Measurements from ENCODE around the gene HOXC5. TPM values are rescaled to one million over a fixed set of nuclear protein-coding genes. Genes with fewer than 3 reads are reported as not detected.
A peak's percentile ranks its signal among the peaks of the same experiment; 100 is the strongest.

The HOXC5 gene
- total RNA-seq, 1 donor = 0.43 TPM

DNA sequence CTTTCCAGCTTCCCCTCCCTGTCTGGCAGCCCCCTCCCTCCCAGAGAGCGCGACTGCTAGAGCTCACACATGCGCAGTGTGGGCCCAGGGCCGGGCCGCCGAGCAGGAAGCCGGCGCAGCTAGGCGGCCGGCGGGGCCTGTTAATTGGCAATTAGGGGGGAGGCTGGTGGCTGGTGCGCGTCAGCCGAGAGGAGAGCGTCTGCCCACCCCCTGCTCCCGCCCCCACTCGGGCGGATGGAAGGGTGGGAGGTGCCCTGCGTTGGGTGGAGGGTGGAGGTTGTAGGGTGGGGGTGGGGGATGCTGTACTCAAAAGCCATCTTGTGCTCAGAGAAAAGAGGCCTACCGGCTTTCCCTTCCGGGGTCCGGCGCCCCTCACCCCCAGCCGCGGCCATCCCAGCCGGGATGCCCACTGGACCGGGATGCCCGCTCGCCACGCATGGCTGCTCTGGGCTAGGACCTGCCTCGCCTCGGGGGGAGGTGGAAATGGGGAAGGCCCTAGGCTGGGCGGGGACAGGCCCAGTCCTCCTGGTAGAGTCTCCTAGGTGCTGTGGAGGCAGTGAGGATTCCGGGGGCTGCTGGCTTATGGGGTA, 14.9 kb upstream of the HOXC5 start:
- peak overlapping the region; percentile 95 for H3K4me3 ChIP-seq (ENCODE audit: low read depth, low read length)
- peak; percentile 97 for DNase-seq (ENCODE audit: low read depth)
- TF ChIP-seq CTCF (IDR thresholded peaks at IDR 0.05; ENCODE audit: insufficient read depth, low read depth, low read length) = no peak

GRCh38 chr12:54018468-54018984, 14.3 kb upstream of the HOXC5 start:
- DNase-seq (ENCODE audit: low read depth) = peak; percentile 64
- peak overlapping the region; percentile 95 for H3K4me3 ChIP-seq (ENCODE audit: low read depth, low read length)
- TF ChIP-seq CTCF (IDR thresholded peaks at IDR 0.05; ENCODE audit: insufficient read depth, low read depth, low read length) = no peak

- DNase-seq (ENCODE audit: low read depth) = peak; percentile 70
- H3K4me3 ChIP-seq (ENCODE audit: low read depth, low read length) = peak overlapping the region; percentile 95
- no peak for TF ChIP-seq CTCF (IDR thresholded peaks at IDR 0.05; ENCODE audit: insufficient read depth, low read depth, low read length)
Measured at GRCh38 chr12:54019091-54019811, 13.6 kb upstream of the HOXC5 start.

GRCh38 chr12:54019924-54020590, 12.8 kb upstream of the HOXC5 start:
- peak overlapping the region; percentile 95 for H3K4me3 ChIP-seq (ENCODE audit: low read depth, low read length)
- peak; percentile 75 for DNase-seq (ENCODE audit: low read depth)
- no peak for TF ChIP-seq CTCF (IDR thresholded peaks at IDR 0.05; ENCODE audit: insufficient read depth, low read depth, low read length)

GRCh38 chr12:54020591-54021405, 12.1 kb upstream of the HOXC5 start:
- H3K4me3 ChIP-seq (ENCODE audit: low read depth, low read length) = peak overlapping the region; percentile 95
- DNase-seq (ENCODE audit: low read depth) = no peak
- no peak for TF ChIP-seq CTCF (IDR thresholded peaks at IDR 0.05; ENCODE audit: insufficient read depth, low read depth, low read length)

DNA sequence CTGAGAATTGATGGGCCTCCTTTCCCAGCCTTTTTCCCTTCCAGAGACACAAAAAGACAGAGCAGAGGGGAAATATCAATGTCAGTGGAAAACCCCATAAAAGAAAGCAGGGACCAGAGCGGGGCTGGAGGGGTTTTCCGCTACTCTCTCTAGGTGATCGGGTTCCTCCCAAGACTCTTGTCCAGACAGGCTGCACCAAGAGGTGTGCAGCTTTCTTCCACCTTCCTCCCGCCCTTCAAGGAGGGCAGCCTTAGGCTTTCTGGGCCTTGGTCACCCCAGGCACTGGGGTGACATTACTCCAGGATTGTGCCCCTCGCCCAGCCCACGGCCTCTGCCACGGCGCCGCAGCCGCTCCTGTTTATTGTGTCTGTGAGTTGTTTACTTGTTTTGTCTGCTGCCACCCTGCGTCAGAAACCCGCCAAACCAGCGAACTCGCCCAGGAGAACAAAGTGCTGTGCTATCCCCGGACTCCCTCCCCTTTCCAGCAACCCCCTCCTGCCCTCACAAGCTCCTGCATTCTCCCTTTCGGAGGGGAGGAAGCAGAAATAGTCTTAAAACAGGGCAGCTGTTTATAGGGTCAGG, 11.3 kb upstream of the HOXC5 start:
- peak overlapping the region; percentile 95 for H3K4me3 ChIP-seq (ENCODE audit: low read depth, low read length)
- no peak for TF ChIP-seq CTCF (IDR thresholded peaks at IDR 0.05; ENCODE audit: insufficient read depth, low read depth, low read length)
- DNase-seq (ENCODE audit: low read depth) = no peak

Data from fibroblast of villous mesenchyme (primary cell).